ENCODE results near the gene STYX. TPM values are rescaled to one million over a fixed set of nuclear protein-coding genes. Genes with fewer than 3 reads are reported as not detected.
"Not testable (repeated sequence)": the region's sequence is repeated elsewhere in the genome, so short reads cannot be mapped to it uniquely, and the experiment has no call there.

The STYX gene
- total and polyA plus RNA-seq, 2 of the 8 experiments (the other 6 are each of a cell fraction or from before 2014, with no cell fraction given) = 8.3 to 29.0 TPM

- H3K14ac ChIP-seq (ENCODE audit: insufficient read length); H3K27me3 ChIP-seq (replicated peaks in 1 of 4; ENCODE audit: control insufficient read depth in 3 of 4, extremely low read depth in 1 of 4, insufficient read depth in 3 of 4, low read length in 3 of 4); H2AFZ ChIP-seq (ENCODE audit: low read length); H2BK120ac ChIP-seq (replicated peaks; ENCODE audit: low read depth, low read length); H3K79me1 ChIP-seq (ENCODE audit: low read depth, low read length); H2BK15ac ChIP-seq (ENCODE audit: low read length); H2BK5ac ChIP-seq (ENCODE audit: low read depth, low read length); H3K56ac ChIP-seq (replicated peaks; ENCODE audit: insufficient read length, low read depth, low read length); H2BK12ac ChIP-seq (ENCODE audit: low read depth, low read length); FAIRE-seq; H4K8ac ChIP-seq (ENCODE audit: extremely low read depth, insufficient read depth, low read length); H3K4me2 ChIP-seq (ENCODE audit: insufficient read depth in 1 of 2, low read depth in 2 of 2, low read length in 2 of 2); H2AK5ac ChIP-seq (ENCODE audit: low read depth, low read length); H3K9ac ChIP-seq (replicated peaks in 1 of 4; ENCODE audit: extremely low read depth in 1 of 4, low read depth in 3 of 4, low read length in 3 of 4); H3K27ac ChIP-seq (ENCODE audit: low read depth, low read length); H3K23ac ChIP-seq (ENCODE audit: insufficient read length); H3K9me3 ChIP-seq (ENCODE audit: insufficient read depth in 2 of 2, low read depth in 1 of 2, low read length in 1 of 2); H3K4me3 ChIP-seq (ENCODE audit: extremely low read depth in 1 of 4, insufficient read depth in 2 of 4, low read depth in 3 of 4, low read length in 4 of 4); H3K4ac ChIP-seq (replicated peaks; ENCODE audit: insufficient read length, low read depth, low read length); DNase-seq (ENCODE audit: low read depth in 1 of 2, low spot score in 2 of 2); H2BK20ac ChIP-seq (ENCODE audit: low read length); H3K23me2 ChIP-seq (ENCODE audit: low read depth, low read length); H4K20me1 ChIP-seq (replicated peaks in 1 of 2; ENCODE audit: control insufficient read depth in 1 of 2, insufficient read depth in 2 of 2, low read length in 2 of 2); H4K5ac ChIP-seq (ENCODE audit: insufficient read length, low read depth, low read length); H4K91ac ChIP-seq (replicated peaks; ENCODE audit: insufficient read length, low read length); H3K4me1 ChIP-seq (replicated peaks in 1 of 4; ENCODE audit: control insufficient read depth in 3 of 4, insufficient read depth in 4 of 4, low read length in 3 of 4); H3K18ac ChIP-seq (ENCODE audit: extremely low read depth, low read length): not testable (repeated sequence)
- ChIA-PET CTCF (ENCODE audit: partially characterized antibody) (interaction anchor here (0.7 to 1.6 kb wide), 3 partner anchors 10 to 233 kb away, joined by 3 to 5 read pairs (median 4); no protein-coding TSS in a partner anchor), POLR2A (ENCODE audit: partially characterized antibody) (interaction anchor here (0.6 to 3.1 kb wide), 5 partner anchors 10 to 120 kb away, joined by 3 to 12 read pairs (median 4); no protein-coding TSS in a partner anchor)
- WGBS, 2 experiments (ENCODE audit: extremely low coverage in 1 of 2, insufficient coverage in 1 of 2, insufficient read length in 1 of 2, insufficient replicate concordance in 2 of 2, low coverage in 1 of 2, low lambda C conversion rate in 2 of 2, missing lambda C conversion rate in 1 of 2) = 94% methylated on average over 2 of the region's 2 CpGs; no CpG with 5 or more reads in 1 of the 2 experiments
- peaks cover 0 to 15% of the 10 kb centered on the region in 2 experiments; a peak in 2 of 4 replicates for H3K79me2 ChIP-seq (ENCODE audit: control insufficient read depth in 1 of 2, insufficient read depth in 2 of 2, low read length in 2 of 2)
- H3K36me3 ChIP-seq (ENCODE audit: control insufficient read depth in 2 of 4, insufficient read depth in 4 of 4, low read length in 3 of 4) = peaks cover 12 to 45% (median 32%) of the 10 kb centered on the region in 4 experiments
Observed at GRCh38 chr14:52727509-52727908, 2.5 kb upstream of the STYX start.

GRCh38 chr14:52729035-52729434 is 931 bp upstream of the STYX start:
- not testable (repeated sequence) for H3K56ac ChIP-seq (replicated peaks; ENCODE audit: insufficient read length, low read depth, low read length); H3K23me2 ChIP-seq (ENCODE audit: low read depth, low read length); H4K91ac ChIP-seq (replicated peaks; ENCODE audit: insufficient read length, low read length); DNase-seq (ENCODE audit: low read depth in 1 of 2, low spot score in 2 of 2); H3K18ac ChIP-seq (ENCODE audit: extremely low read depth, low read length); H3K14ac ChIP-seq (ENCODE audit: insufficient read length); H3K23ac ChIP-seq (ENCODE audit: insufficient read length); H2AFZ ChIP-seq (ENCODE audit: low read length); H2BK12ac ChIP-seq (ENCODE audit: low read depth, low read length); H4K8ac ChIP-seq (ENCODE audit: extremely low read depth, insufficient read depth, low read length); H3K79me1 ChIP-seq (ENCODE audit: low read depth, low read length); H2BK15ac ChIP-seq (ENCODE audit: low read length); H2AK5ac ChIP-seq (ENCODE audit: low read depth, low read length); H3K4me1 ChIP-seq (replicated peaks in 1 of 4; ENCODE audit: control insufficient read depth in 3 of 4, insufficient read depth in 4 of 4, low read length in 3 of 4); H4K20me1 ChIP-seq (replicated peaks in 1 of 2; ENCODE audit: control insufficient read depth in 1 of 2, insufficient read depth in 2 of 2, low read length in 2 of 2); H3K27ac ChIP-seq (ENCODE audit: low read depth, low read length); H3K27me3 ChIP-seq (replicated peaks in 1 of 4; ENCODE audit: control insufficient read depth in 3 of 4, extremely low read depth in 1 of 4, insufficient read depth in 3 of 4, low read length in 3 of 4); H2BK5ac ChIP-seq (ENCODE audit: low read depth, low read length); H2BK20ac ChIP-seq (ENCODE audit: low read length); FAIRE-seq; H2BK120ac ChIP-seq (replicated peaks; ENCODE audit: low read depth, low read length); H3K4ac ChIP-seq (replicated peaks; ENCODE audit: insufficient read length, low read depth, low read length); H3K9ac ChIP-seq (replicated peaks in 1 of 4; ENCODE audit: extremely low read depth in 1 of 4, low read depth in 3 of 4, low read length in 3 of 4); H4K5ac ChIP-seq (ENCODE audit: insufficient read length, low read depth, low read length); H3K9me3 ChIP-seq (ENCODE audit: insufficient read depth in 2 of 2, low read depth in 1 of 2, low read length in 1 of 2)
- POLR2A ChIA-PET (ENCODE audit: partially characterized antibody) = interaction anchor here (1.1 to 3.1 kb wide), 6 partner anchors 9 to 618 kb away, joined by 3 to 12 read pairs (median 11); partner anchors contain the start of gene PSMC6
- WGBS, 2 experiments (ENCODE audit: extremely low coverage in 1 of 2, insufficient coverage in 1 of 2, insufficient read length in 1 of 2, insufficient replicate concordance in 2 of 2, low coverage in 1 of 2, low lambda C conversion rate in 2 of 2, missing lambda C conversion rate in 1 of 2) = 88% methylated on average over 15 of the region's 15 CpGs; no CpG with 5 or more reads in 1 of the 2 experiments
- Histone ChIP-seq H3K79me2 (ENCODE audit: control insufficient read depth in 1 of 2, insufficient read depth in 2 of 2, low read length in 2 of 2) (peaks cover 0 to 27% of the 10 kb centered on the region in 2 experiments; a peak in 2 of 4 replicates), H3K36me3 (ENCODE audit: control insufficient read depth in 2 of 4, insufficient read depth in 4 of 4, low read length in 3 of 4) (peaks cover 9 to 38% (median 19%) of the 10 kb centered on the region in 4 experiments), H3K4me2 (ENCODE audit: insufficient read depth in 1 of 2, low read depth in 2 of 2, low read length in 2 of 2) (peak overlapping the region; percentile 38 to 62; a peak in 1 of 4 replicates), H3K4me3 (ENCODE audit: extremely low read depth in 1 of 4, insufficient read depth in 2 of 4, low read depth in 3 of 4, low read length in 4 of 4) (peak overlapping the region in 1 of 4 experiments; percentile 59; a peak in 2 of 8 replicates)
- CTCF ChIA-PET (ENCODE audit: partially characterized antibody) = interaction anchor here (1.2 to 1.6 kb wide), 3 partner anchors 12 to 19 kb away, joined by 3 to 5 read pairs (median 5); no protein-coding TSS in a partner anchor

All from H1 (cell line).